OCI-LY1 (cell line): ENCODE results near the gene METTL3.

Experiments used
- H2AFZ ChIP-seq: fragments of 200-600 bp; sonication (generic), shearing (Covaris generic); 2 replicates; pipeline ENCODE4 v1.6.0; 2014; ENCODE audit warnings: antibody characterized with exemption, mild to moderate bottlenecking, low read length
- H3F3A ChIP-seq: fragments of 200-600 bp; sonication (generic), shearing (Covaris generic); 2 replicates; pipeline ENCODE4 v1.6.0; 2014; ENCODE audit warnings: mild to moderate bottlenecking, antibody characterized with exemption, low read length, moderate library complexity; ENCODE audit not compliant: insufficient read depth
- H3K27ac ChIP-seq: fragments of 200-600 bp; sonication (generic); 2 replicates; pipeline ENCODE4 v1.5.1; 2014; ENCODE audit warnings: low read length, mixed run types, mild to moderate bottlenecking, low read depth; ENCODE audit not compliant: poor library complexity, severe bottlenecking
- H3K27me3 ChIP-seq: fragments of 200-600 bp; sonication (generic); 2 replicates; pipeline ENCODE4 v1.6.0; 2014; ENCODE audit warnings: antibody characterized with exemption, mild to moderate bottlenecking, low read length, moderate library complexity; ENCODE audit not compliant: insufficient read depth
- H3K36me3 ChIP-seq: fragments of 200-600 bp; sonication (generic); 2 replicates; pipeline ENCODE4 v1.6.1; 2014; ENCODE audit warnings: mild to moderate bottlenecking, antibody characterized with exemption, low read length, moderate library complexity, mixed read lengths; ENCODE audit not compliant: insufficient read depth
- H3K4me1 ChIP-seq: fragments of 200-600 bp; sonication (generic); 2 replicates; pipeline ENCODE4 v1.5.1; 2014; ENCODE audit warnings: mild to moderate bottlenecking, low read length, moderate library complexity; ENCODE audit not compliant: insufficient read depth, severe bottlenecking
- H3K4me2 ChIP-seq: fragments of 200-600 bp; sonication (generic), shearing (Covaris generic); 2 replicates; pipeline ENCODE4 v1.6.1; 2014; ENCODE audit warnings: low read length
- H3K4me3 ChIP-seq: fragments of 200-600 bp; sonication (generic); 2 replicates; pipeline ENCODE4 v1.5.1; 2014; ENCODE audit warnings: low read length, low read depth, mild to moderate bottlenecking, mixed read lengths; ENCODE audit not compliant: poor library complexity, severe bottlenecking
- H3K79me2 ChIP-seq: fragments of 200-600 bp; shearing (Covaris generic); 2 replicates; pipeline ENCODE4 v1.6.1; 2016; ENCODE audit warnings: mixed run types, low read length, mixed read lengths; ENCODE audit not compliant: insufficient read depth
- H3K9ac ChIP-seq: fragments of 200-600 bp; sonication (generic), shearing (Covaris generic); 2 replicates; pipeline ENCODE4 v1.6.1; 2014; ENCODE audit warnings: mild to moderate bottlenecking, low read length, mixed read lengths
- H3K9me2 ChIP-seq: fragments of 200-600 bp; sonication (generic), shearing (Covaris generic); 2 replicates; pipeline ENCODE4 v1.6.1; 2014; ENCODE audit warnings: low read depth, mild to moderate bottlenecking, low read length, mixed read lengths
- H3K9me3 ChIP-seq: fragments of 200-600 bp; shearing (Covaris generic); 2 replicates; pipeline ENCODE4 v1.6.1; 2014; ENCODE audit warnings: low read length, mixed read lengths
- H4K20me1 ChIP-seq: fragments of 200-600 bp; sonication (generic), shearing (Covaris generic); 2 replicates; pipeline ENCODE4 v1.6.0; 2016; ENCODE audit warnings: mild to moderate bottlenecking, low read length; ENCODE audit not compliant: insufficient read depth
- CTCF ChIP-seq: fragments of 200-600 bp; sonication (generic), shearing (Covaris generic); IDR thresholded peaks from 2 replicates; pipeline ENCODE4 v1.5.1; 2017; ENCODE audit warnings: mild to moderate bottlenecking, antibody characterized with exemption, low read length, moderate library complexity, mixed read lengths
- EZH2 ChIP-seq: fragments of 200-600 bp; sonication (generic), shearing (Covaris generic); IDR thresholded peaks from 2 replicates; pipeline ENCODE4 v1.8.0; 2017; ENCODE audit warnings: borderline replicate concordance, mixed run types, mild to moderate bottlenecking, antibody characterized with exemption, low read length, moderate library complexity, mixed read lengths

METTL3 gene

GRCh38 chr14:21534576-21534975 lies 23.4 kb upstream of the METTL3 start:
- no peaks in the 10 kb centered on the region for H4K20me1 ChIP-seq
- no peaks in the 10 kb centered on the region for H3F3A ChIP-seq
- H3K4me3 ChIP-seq = no peak overlapping the region
- no peaks in the 10 kb centered on the region; the same call in 1 of the 2 replicates for H3K27me3 ChIP-seq
- no peak overlapping the region for H3K27ac ChIP-seq
- H3K9ac ChIP-seq = no peak overlapping the region
- no peaks in the 10 kb centered on the region for H3K9me3 ChIP-seq
- TF ChIP-seq CTCF = no peak
- TF ChIP-seq EZH2 = no peak
- no peaks in the 10 kb centered on the region for H3K4me1 ChIP-seq
- no peaks in the 10 kb centered on the region for H3K36me3 ChIP-seq
- no peaks in the 10 kb centered on the region for H3K9me2 ChIP-seq
- H3K4me2 ChIP-seq = no peak overlapping the region
- no peak overlapping the region for H2AFZ ChIP-seq
- no peaks in the 10 kb centered on the region for H3K79me2 ChIP-seq

GRCh38 chr14:21533294-21533693 lies 22.2 kb upstream of the METTL3 start:
- no peak for TF ChIP-seq CTCF
- no peak for TF ChIP-seq EZH2
- Histone ChIP-seq H3K36me3 (no peaks in the 10 kb centered on the region), H3K27me3 (no peaks in the 10 kb centered on the region), H3K9me2 (no peaks in the 10 kb centered on the region), H2AFZ (no peak overlapping the region), H3K4me2 (no peak overlapping the region), H3K27ac (no peak overlapping the region), H3K9me3 (no peaks in the 10 kb centered on the region), H3K4me1 (no peaks in the 10 kb centered on the region), H3K4me3 (no peak overlapping the region), H4K20me1 (no peaks in the 10 kb centered on the region), H3K79me2 (no peaks in the 10 kb centered on the region), H3F3A (no peaks in the 10 kb centered on the region), H3K9ac (no peak overlapping the region)

GRCh38 chr14:21529515-21529914 lies 18.4 kb upstream of the METTL3 start:
- no peaks in the 10 kb centered on the region for H3K79me2 ChIP-seq
- no peak overlapping the region for H3K4me3 ChIP-seq
- H4K20me1 ChIP-seq = no peaks in the 10 kb centered on the region
- TF ChIP-seq EZH2 = no peak
- no peak for TF ChIP-seq CTCF
- no peaks in the 10 kb centered on the region for H3K9me2 ChIP-seq
- no peaks in the 10 kb centered on the region; the same call in 1 of the 2 replicates for H3K27me3 ChIP-seq
- H3K4me2 ChIP-seq = no peak overlapping the region
- H3K4me1 ChIP-seq = peaks cover 17% of the 10 kb centered on the region
- no peaks in the 10 kb centered on the region for H3K9me3 ChIP-seq
- no peak overlapping the region for H3K9ac ChIP-seq
- H3K36me3 ChIP-seq = no peaks in the 10 kb centered on the region
- H2AFZ ChIP-seq = no peak overlapping the region
- H3F3A ChIP-seq = no peaks in the 10 kb centered on the region
- no peak overlapping the region for H3K27ac ChIP-seq
